Neutrophil (primary cell): Measurements from ENCODE around the gene ELL.
A peak's percentile ranks its signal among the peaks of the same experiment; 100 is the strongest.

Experiments used
- H3K27ac ChIP-seq: fragments of 200-600 bp; sonication (generic); 2 replicates; pipeline ENCODE4 v1.5.1; 2016; ENCODE audit warnings: mild to moderate bottlenecking, moderate library complexity
- H3K27me3 ChIP-seq: fragments of 200-600 bp; sonication (generic); 2 replicates; pipeline ENCODE4 v1.6.0; 2016; ENCODE audit warnings: mild to moderate bottlenecking
- H3K36me3 ChIP-seq: fragments of 200-600 bp; sonication (generic); 2 replicates; pipeline ENCODE4 v1.5.1; 2017
- H3K4me1 ChIP-seq, 2 experiments: fragments of 200-600 bp in 1 of 2; sonication (generic) in 1 of 2; 1 replicate in 1 of 2; 2 replicates in 1 of 2; pipeline versions ENCODE4 v1.5.1 to v1.6.1; 2013 to 2016; ENCODE audit warnings: low read depth in 1 of 2, low read length in 1 of 2, mild to moderate bottlenecking in 1 of 2, moderate library complexity in 1 of 2; ENCODE audit not compliant: control insufficient read depth in 1 of 2, insufficient read depth in 1 of 2
- H3K4me3 ChIP-seq, 2 experiments: fragments of 200-600 bp in 1 of 2; sonication (generic) in 1 of 2; 1 replicate in 1 of 2; 2 replicates in 1 of 2; pipeline ENCODE4 v1.5.1; 2013 to 2016; ENCODE audit warnings: low read depth in 1 of 2, low read length in 1 of 2, mild to moderate bottlenecking in 1 of 2, moderate library complexity in 1 of 2
- H3K9me3 ChIP-seq: fragments of 200-600 bp; sonication (generic); 2 replicates; pipeline ENCODE4 v1.5.1; 2016
- TF ChIP-seq, protein P1 (sequence below): fragments of 200-600 bp; sonication (generic); IDR thresholded peaks from 2 replicates; pipeline ENCODE4 v1.5.1; 2016; ENCODE audit warnings: antibody characterized with exemption

The ELL gene

DNA sequence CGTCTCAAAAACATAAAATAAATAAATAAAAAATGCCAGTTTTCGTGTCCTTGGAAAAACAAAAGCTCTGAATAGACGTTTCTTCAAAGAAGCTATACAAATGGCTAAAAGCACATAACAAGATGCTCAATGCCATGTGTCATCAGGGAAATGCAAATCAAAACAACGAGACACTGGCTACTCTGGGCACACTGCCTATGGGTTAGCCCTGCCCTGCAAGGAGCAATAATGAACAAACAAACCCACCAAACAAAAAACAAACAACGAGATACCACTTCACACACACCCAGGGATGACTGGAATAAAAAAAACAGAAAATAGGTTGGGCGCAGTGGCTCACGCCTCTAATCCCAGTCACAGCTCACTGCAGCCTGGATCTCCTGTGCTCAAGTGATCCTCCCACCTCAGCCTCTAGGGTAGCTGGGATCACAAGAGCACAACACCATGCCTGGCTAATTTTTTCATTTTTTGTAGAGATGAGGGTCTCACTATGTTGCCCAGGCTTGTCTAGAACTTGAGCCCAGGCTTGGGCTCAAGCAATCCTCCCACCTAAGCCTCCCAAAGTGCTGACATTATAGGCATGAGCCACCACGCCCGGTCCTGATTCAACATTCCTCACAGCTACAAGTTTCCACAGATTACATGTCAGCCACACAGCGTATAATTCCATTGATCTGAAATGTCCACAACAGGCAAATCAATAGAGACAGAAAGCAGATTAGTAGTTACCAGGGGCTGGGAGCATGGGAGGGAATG is 68.4 kb downstream of the ELL start:
- Histone ChIP-seq H3K36me3 (peaks cover 89% of the 10 kb centered on the region), H3K4me3 (no peak overlapping the region), H3K27me3 (no peaks in the 10 kb centered on the region), H3K27ac (no peak overlapping the region), H3K9me3 (no peaks in the 10 kb centered on the region), H3K4me1 (peaks cover 0 to 4% of the 10 kb centered on the region in 2 experiments)
- TF ChIP-seq, protein P1, sequence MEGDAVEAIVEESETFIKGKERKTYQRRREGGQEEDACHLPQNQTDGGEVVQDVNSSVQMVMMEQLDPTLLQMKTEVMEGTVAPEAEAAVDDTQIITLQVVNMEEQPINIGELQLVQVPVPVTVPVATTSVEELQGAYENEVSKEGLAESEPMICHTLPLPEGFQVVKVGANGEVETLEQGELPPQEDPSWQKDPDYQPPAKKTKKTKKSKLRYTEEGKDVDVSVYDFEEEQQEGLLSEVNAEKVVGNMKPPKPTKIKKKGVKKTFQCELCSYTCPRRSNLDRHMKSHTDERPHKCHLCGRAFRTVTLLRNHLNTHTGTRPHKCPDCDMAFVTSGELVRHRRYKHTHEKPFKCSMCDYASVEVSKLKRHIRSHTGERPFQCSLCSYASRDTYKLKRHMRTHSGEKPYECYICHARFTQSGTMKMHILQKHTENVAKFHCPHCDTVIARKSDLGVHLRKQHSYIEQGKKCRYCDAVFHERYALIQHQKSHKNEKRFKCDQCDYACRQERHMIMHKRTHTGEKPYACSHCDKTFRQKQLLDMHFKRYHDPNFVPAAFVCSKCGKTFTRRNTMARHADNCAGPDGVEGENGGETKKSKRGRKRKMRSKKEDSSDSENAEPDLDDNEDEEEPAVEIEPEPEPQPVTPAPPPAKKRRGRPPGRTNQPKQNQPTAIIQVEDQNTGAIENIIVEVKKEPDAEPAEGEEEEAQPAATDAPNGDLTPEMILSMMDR: no peak

DNA sequence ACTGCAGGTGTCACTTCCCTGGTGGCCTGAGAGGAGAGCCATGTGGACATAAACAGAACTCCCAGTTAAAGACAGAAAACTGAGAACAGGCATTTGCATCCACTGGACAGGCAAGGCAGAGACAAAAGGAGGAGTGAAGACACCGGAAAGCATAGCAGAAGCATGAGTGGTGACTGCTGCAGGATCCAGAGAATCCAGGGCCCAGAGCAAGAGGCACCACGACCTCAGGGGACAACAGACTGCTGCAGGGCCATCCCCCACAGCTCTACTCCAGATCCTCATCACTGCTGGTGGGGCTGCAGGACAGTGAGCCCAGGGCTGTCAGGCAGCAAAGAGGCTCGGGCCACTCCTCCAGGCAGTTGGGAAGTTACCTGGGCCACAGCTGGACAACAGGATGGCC is 69.5 kb downstream of the ELL start:
- Histone ChIP-seq H3K27me3 (no peaks in the 10 kb centered on the region), H3K36me3 (peaks cover 88% of the 10 kb centered on the region), H3K4me3 (no peak overlapping the region), H3K27ac (no peak overlapping the region), H3K4me1 (peaks cover 0 to 4% of the 10 kb centered on the region in 2 experiments), H3K9me3 (no peaks in the 10 kb centered on the region)
- TF ChIP-seq, protein P1: no peak

DNA sequence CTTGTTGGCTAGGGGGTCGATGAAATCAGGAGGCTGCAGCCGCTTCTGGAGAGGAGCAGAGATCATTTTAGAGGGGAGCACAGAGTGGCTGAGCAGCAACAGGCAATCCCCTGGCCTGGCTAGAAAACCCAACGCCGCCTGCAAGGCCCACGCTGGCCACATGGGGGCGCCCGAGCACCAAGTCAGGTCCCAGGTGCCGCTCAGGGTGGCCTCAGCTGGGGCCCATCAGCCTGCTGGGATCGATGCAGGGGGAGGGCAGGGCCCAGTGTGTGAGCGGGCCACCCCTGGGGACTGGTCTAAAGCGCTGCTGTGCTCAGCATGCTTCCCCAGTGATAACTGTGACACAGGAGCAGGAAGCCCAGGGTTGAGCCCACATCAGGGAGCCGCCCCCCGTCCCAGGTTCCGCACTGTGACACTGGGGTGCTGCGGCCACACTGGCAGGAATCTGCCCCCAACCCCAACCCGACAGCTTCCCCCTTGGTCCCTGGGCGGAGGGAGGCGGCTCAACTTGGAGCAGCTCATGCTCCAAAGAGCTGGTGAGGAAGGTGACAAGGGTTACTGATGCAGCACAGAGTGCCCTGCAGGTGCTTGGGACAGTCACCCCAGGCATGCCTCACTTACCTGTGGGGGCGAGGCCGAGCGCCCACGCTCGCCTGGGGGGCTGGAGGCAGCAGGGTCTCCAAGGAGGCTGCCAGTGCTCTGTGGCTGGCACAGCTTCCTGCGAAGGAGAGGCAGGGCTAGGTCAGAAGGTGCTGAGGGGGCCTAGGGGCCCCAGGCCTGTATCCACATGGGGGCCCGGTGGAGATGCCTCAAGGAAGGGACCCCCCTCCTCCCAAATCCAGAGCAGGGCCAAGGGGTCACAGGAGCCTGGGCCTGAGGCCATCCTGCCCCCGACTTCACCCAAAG is 70.7 kb downstream of the ELL start:
- TF ChIP-seq, protein P1: peak; percentile 92
- Histone ChIP-seq H3K4me1 (peaks cover 0 to 4% of the 10 kb centered on the region in 2 experiments), H3K4me3 (no peak overlapping the region), H3K36me3 (peaks cover 88% of the 10 kb centered on the region), H3K27ac (no peak overlapping the region), H3K9me3 (no peaks in the 10 kb centered on the region), H3K27me3 (no peaks in the 10 kb centered on the region)

DNA sequence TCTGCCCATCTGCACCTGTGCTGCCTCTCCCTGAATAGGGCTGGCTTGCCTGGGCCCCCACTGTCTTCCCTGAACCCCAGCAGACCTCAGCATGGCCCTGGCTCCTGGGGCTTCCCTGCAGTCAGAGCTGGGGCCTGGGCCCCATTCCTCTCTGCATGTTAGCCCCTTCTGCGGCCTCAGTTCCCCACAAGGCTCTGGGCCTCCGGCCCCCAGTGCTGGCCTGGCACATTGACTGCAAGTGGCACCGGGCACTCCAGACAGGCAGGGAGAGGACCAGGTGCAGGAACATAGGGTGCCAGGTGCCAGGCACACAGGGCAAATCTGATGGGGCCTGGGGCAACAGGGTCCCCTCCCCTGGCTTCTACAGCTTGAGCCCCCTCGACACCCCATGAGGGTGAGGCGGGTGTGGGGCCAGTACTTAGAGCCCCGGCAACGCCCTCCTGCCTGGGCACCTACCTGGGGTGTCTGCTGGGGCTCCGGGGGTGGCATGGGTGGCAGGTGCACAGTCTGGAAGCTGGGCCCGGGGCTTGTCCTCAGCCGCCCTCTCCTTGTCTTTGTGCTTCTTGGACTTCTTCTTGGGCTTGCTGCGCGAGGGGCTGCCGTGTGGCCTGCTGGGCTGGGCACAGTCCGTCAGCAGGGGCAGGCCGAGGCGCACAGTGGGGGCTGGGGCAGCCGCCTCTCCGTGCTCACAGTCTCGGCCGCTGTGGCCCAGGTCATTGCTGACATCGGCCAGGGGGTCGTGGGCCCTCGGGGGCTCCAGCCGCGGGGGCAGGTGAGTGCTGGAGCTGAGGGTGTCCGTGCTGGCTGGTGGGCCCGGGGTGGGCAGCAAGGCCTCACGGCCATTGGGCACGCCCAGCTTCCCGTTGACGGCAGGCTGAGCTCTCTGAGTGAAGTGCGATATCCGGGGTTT is 71.6 kb downstream of the ELL start:
- H3K27ac ChIP-seq: no peak overlapping the region
- no peak overlapping the region for H3K4me3 ChIP-seq
- peaks cover 0 to 4% of the 10 kb centered on the region in 2 experiments for H3K4me1 ChIP-seq
- H3K9me3 ChIP-seq: no peaks in the 10 kb centered on the region
- TF ChIP-seq, protein P1: no peak
- H3K36me3 ChIP-seq: peaks cover 91% of the 10 kb centered on the region
- no peaks in the 10 kb centered on the region for H3K27me3 ChIP-seq

DNA sequence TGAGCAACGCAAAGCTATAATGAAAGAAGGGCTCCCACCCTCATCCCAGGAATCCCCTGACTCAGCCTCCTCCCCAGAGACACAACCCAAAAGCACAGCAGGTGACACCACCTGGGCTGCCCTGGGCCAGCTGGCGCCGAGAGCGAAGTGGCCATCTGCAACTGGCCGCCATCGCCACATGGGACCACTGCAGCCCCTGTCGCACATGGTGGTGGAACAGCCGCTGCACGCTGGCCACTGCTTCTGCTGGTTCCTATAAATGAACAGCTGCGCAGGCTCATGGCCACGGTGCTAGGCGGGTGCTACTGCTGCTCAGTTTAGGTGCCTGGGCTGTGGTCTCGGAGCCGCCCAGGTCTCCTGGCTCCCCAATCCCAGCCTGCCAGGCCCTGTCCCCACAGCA is 72.3 kb downstream of the ELL start:
- Histone ChIP-seq H3K4me1 (peaks cover 0 to 4% of the 10 kb centered on the region in 2 experiments), H3K36me3 (peaks cover 98% of the 10 kb centered on the region), H3K4me3 (no peak overlapping the region), H3K9me3 (no peaks in the 10 kb centered on the region), H3K27me3 (no peaks in the 10 kb centered on the region), H3K27ac (no peak overlapping the region)
- TF ChIP-seq, protein P1: no peak
